NOMO-1 treated with dmso at 0.1 percent for 144 hours (cell line): ENCODE measurements around the gene DUOX1.

Experiments used
- DNase-seq: peaks from one replicate; lab custom pipeline; 2025; ENCODE audit not compliant: unreplicated experiment; lab: John Stamatoyannopoulos, UW

DUOX1 gene

DNA sequence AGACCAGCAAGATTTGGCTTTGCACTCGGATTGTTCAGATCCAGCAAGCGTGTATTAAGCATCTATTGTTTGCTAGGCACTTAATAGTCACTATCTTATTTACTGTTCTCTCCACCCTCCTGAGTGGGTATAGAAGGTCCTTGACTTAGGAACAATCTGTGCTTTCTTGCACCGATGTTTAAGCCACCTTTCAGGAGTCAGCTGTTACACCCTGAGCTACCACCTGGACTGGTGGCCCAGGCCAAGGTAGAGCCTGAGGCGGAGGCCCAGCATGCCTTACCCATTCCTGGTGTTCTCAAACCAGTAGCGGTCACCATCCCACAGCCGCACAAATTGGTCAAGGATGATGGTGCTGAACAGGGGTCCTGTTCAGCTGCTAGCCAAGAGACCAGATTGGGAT lies 10.0 kb downstream of the DUOX1 start:
- no peak for DNase-seq

DNA sequence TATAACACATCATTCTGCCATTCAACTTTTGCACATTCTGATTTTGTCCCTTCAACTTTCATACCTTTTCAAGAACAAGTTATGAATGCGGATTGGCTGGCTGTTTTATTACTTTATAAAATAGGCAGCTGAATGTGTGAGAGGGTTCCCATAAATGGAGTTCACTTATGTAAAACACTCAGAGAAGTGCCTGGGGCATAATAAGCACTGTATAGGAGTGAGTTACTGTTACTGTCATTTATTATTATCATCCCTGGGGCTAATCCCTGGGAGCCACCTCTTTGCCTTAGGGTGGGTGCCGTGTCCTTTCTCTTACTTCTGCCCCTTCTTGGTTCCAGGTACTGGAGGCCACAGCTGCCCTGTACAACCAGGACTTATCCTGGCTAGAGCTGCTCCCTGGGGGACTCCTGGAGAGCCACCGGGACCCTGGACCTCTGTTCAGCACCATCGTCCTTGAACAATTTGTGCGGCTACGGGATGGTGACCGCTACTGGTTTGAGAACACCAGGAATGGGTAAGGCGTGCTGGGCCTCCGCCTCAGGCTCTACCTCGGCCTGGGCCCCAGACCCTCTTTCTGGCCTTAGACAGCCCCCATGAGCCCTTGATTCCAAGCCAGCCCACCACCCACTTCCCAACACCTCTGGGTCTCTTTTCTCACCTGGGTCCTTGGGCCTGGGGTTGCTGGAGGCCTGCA lies 10.9 kb downstream of the DUOX1 start:
- no peak for DNase-seq

DNA sequence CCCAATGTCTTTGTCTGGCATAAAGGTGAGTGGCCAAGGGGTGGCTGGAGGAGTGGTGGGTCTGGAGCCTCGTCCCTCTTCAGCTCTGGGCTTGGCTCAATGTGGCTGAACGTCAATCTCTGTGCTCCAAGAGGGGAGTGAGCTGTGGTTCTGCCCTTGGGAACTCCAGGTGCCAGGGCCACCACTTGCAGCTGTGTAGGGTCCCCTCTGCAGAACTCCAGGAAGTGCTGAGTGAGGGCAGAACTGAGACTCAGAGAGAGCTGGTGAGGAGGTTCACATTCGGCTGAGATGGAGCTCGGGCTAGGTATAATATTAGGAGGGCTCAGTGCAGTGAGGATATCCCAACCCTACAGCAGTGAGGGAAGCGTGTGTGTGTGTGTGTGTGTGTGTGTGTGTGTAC lies 11.6 kb downstream of the DUOX1 start:
- no peak for DNase-seq

DNA sequence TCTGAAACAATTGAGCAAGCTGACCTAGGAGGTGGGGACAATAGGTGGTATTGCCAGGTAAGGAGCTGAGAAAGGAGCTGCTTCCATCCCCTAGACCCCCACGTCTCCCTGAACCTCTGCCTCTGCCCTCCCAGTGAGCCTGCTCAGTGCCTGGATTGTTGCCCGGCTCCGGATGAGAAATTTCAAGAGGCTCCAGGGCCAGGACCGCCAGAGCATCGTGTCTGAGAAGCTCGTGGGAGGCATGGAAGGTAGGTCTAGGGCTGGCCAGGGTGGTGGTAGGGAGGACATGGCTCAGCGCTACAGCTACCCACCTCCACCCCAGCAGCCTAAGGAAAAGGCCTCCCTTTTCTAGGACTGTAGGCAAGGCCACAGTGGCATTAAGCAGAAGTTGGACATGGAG lies 13.3 kb downstream of the DUOX1 start:
- DNase-seq, result no peak

DNA sequence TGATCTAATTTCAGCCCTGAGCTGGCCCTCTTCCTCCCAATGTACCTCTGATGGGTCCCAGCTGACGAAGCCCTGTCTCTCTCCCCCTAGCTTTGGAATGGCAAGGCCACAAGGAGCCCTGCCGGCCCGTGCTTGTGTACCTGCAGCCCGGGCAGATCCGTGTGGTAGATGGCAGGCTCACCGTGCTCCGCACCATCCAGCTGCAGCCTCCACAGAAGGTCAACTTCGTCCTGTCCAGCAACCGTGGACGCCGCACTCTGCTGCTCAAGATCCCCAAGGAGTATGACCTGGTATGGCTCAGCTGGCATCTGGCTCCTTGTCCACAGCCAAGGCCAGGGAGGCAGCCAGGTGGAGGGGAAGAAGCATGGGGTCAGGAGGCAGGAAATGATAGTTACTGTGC lies 14.2 kb downstream of the DUOX1 start:
- DNase-seq, result no peak

DNA sequence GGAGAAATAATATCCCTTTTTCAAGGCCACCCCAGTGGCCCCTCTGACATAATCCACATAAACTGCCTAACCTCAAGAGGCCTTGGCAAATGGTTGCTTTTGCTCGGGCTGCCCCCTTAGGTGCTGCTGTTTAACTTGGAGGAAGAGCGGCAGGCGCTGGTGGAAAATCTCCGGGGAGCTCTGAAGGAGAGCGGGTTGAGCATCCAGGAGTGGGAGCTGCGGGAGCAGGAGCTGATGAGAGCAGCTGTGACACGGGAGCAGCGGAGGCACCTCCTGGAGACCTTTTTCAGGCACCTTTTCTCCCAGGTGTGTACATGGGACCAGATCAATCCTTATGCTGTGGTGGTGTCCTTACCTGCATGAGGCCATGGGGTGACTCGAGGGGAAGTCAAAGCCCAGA lies 15.0 kb downstream of the DUOX1 start:
- no peak for DNase-seq

DNA sequence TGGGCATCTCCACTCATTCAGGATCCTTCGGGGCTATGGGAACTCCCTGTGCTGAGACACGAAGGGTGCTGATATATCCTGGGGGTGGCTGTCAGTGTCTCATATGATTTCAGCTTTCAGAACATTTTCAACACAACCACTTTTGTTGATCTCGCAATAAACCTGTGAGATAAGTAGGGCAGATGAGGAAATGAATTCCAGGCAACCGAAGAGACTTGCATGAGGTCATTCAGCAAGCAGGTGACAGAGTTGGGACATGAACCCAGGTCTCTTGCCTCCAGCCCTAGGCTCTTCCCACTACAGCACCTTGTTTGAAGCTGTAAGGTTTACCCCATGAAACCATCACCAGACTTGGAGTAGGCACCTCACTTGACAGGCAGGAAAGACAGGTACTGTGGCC lies 16.6 kb downstream of the DUOX1 start:
- DNase-seq, result no peak

DNA sequence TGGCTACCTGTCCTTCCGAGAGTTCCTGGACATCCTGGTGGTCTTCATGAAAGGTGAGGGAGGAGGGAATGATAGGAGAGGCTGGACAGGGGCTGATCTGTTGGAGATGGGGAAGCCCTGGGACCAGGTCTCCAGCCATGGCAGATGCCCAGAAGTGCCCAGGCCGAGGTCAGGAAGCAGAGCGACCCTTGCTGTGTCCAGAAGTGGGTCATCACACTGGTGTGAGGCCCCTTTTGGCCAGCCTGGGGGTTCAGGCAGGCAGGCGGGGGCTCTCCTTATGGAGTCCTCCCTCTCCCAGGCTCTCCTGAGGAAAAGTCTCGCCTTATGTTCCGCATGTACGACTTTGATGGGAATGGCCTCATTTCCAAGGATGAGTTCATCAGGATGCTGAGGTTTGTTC lies 17.8 kb downstream of the DUOX1 start:
- no peak for DNase-seq

DNA sequence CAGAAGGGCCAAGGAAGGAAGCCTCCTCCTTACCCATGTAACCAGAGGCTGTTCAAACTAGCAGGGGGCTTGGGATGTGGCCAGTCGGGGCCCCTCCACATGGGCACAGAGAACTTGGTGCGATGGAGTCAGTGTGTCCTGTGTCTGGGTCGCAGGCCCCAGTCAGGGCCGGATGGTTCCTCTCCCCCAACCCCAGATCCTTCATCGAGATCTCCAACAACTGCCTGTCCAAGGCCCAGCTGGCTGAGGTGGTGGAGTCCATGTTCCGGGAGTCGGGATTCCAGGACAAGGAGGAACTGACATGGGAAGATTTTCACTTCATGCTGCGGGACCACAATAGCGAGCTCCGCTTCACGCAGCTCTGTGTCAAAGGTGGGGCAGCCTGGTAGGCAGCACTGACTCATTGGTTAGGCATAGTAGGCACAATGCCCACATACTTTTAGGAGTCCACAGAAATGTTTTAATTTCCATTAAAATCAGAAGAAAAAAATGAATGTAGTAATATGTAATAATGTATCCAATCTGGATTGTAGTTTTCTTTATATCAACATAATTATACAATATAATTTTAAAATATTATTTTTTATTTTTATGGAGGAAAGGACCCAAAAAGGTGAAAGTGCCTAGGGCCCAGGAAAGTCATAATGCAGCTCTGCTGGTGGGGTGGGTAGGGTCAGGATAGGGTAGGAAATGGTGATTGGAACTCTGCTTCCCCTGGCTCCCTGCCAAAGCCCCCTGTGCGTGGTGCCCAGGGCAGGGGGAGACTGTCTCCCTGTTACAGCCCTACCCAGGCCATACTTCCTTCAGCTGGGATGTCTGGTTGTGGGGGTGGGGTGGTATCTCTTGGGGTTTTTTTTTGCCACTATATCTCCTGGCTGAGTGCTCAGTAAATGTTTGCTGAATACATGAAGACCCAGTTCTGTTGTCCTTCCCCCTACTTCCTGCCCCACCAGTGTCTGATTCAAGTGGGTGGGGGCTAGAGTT lies 18.6 kb downstream of the DUOX1 start:
- no peak for DNase-seq

DNA sequence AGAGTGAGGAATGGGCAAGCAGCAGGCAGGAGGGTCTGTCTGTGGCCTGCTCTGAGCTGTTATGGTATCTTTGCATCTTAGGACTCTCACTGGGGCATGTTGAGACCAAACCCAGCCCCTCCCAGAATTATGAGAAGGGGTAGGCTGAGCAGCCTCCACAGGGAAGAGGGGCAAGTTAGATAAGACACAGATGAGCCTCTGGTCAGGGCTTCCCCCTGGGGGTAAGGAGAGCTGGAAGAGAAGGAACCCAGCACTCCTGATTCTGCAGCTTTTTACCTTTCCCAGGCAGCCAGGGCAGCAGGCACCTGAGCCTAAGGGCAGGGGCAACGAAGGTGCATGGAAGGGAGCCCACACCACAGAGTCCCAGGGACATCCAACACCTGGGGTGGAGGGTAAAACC lies 19.3 kb downstream of the DUOX1 start:
- DNase-seq, result no peak

DNA sequence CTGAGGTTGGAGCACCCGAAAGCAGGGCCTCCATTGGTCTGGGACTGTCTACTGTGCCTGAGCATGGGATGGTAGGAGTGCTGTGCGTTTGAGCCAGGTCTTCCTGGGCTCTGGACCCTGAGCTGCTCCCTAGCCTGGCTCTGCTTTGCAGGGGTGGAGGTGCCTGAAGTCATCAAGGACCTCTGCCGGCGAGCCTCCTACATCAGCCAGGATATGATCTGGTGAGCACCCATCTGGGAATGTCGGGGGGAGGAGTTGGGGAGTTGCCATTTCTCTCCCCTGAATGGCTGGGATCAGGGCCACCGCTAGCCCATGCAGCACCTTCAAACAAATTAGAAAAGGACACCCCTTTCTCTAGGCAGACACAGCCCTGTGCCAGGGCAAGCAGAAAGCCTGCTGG lies 20.7 kb downstream of the DUOX1 start:
- no peak for DNase-seq

DNA sequence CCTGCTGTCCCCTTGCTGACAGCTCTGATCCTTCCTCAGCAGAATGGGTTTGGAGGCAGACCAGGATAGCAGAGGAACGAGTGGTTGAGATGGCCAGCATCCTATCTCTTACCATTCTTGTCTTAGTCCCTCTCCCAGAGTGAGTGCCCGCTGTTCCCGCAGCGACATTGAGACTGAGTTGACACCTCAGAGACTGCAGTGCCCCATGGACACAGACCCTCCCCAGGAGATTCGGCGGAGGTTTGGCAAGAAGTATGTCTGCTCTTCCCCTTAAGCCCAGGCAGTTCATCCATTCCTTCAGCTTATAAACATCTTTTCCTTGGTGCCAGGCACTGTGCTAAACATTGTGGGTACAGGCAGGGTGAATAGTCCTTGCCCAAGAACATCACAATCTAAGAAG lies 21.2 kb downstream of the DUOX1 start:
- no peak for DNase-seq

DNA sequence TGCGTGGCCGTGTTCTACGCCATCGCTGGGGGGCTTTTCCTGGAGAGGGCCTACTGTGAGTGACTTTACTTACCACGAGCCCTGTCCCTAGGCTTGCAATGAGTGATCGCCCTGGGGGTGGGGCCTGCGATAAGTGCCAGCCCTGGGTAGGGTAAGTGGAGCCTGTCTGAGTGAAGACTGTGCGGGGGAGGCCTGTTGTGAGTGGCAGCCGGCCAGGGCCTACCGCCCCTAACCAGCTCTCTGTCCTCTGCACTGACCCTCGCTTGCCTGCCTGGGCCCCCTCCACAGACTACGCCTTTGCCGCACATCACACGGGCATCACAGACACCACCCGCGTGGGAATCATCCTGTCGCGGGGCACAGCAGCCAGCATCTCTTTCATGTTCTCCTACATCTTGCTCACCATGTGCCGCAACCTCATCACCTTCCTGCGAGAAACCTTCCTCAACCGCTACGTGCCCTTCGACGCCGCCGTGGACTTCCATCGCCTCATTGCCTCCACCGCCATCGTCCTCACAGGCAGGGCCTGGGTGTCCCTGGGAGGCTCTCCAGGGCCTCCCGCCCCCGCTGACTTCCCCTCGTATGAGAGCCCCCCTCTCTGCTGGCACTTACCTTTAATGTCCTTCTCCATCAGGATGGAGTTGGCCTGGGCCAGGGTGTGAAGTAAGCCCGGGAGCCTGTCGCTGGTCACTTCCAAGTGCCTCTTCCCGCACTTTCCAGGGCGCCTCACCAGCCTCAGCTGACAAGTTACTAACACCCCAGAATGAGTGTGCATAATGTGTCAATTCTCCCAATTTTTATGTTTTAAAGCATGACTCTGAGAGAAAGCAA lies 22.4 kb downstream of the DUOX1 start:
- no peak for DNase-seq

DNA sequence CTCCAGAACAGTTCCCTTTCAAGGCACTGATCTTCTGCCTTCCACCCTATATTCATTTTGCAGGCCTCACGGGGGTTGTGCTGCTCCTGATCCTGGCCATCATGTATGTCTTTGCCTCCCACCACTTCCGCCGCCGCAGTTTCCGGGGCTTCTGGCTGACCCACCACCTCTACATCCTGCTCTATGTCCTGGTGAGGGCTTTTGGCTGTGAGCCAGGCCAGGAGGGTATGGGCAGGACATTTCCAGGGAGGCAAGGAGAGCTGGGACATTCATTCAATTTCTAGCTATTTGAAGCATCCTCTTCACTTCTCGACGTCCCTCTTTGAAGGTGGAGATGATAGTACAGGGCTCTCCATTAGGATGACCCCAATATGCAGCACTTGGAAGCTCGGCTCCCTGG lies 25.9 kb downstream of the DUOX1 start:
- no peak for DNase-seq

DNA sequence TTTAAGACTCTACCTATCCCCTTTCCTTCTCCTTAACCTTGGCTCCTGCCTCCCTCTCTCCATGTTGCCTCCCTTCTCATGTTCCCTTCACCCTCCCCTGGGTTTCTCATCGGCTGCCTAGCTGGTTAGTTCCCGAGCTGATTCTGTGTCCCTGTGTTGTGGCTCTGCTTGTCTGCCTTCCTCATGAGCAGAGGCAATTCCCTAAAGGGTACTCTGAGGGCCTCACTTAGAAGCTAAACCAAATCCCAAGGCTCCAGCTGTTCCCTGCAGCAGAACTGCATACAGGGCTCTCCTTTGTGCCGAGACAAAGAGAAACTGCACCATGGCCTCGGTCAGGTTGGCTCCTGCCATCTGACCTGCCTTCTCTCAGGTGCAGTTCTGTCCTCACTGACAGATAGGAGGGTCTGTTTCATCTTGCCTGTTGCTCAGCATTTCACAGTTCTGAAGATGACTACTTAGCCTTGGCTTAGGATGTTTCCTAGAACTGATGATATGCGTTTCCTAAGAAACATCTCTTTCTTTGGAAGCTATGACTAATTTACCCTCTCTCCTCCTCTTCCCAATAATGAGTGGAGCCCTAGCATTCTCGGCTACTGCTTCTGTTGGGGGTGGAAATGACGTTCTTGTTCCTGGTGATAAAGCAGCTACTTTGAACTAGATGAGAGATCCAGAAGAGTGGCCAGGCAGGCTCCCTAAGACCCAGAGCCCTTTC lies 27.1 kb downstream of the DUOX1 start:
- no peak for DNase-seq

DNA sequence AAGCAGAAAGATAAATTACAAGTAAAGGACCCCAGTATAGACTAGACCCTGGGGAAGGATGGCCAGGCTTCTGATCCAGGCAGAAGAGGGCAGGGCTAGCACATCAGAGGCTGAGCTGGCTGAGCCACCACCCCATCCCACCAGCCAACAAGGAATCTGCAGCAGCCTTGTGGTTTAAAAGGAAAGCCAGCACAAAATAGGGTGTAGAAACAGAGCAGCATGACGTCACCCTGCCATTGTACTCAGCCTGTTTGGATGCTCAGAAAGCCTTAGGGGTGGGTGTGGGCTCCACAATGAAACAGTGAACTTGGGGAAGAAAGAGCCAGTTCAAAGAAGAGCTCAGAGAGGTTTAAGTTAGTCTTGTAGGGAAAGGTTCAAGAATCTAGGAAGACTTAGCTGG lies 28.2 kb downstream of the DUOX1 start:
- no peak for DNase-seq

DNA sequence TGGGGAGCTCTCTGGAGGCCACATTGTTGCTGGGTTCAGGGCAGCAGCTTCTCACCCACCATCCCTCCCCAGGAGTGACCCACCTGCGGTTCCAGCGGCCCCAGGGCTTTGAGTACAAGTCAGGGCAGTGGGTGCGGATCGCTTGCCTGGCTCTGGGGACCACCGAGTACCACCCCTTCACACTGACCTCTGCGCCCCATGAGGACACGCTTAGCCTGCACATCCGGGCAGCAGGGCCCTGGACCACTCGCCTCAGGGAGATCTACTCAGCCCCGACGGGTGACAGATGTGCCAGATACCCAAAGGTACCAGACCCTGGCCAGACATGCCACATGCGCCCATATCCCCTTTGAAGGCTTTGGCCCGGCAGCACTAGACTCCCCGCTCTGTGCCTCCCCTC lies 31.9 kb downstream of the DUOX1 start:
- DNase-seq, result no peak

DNA sequence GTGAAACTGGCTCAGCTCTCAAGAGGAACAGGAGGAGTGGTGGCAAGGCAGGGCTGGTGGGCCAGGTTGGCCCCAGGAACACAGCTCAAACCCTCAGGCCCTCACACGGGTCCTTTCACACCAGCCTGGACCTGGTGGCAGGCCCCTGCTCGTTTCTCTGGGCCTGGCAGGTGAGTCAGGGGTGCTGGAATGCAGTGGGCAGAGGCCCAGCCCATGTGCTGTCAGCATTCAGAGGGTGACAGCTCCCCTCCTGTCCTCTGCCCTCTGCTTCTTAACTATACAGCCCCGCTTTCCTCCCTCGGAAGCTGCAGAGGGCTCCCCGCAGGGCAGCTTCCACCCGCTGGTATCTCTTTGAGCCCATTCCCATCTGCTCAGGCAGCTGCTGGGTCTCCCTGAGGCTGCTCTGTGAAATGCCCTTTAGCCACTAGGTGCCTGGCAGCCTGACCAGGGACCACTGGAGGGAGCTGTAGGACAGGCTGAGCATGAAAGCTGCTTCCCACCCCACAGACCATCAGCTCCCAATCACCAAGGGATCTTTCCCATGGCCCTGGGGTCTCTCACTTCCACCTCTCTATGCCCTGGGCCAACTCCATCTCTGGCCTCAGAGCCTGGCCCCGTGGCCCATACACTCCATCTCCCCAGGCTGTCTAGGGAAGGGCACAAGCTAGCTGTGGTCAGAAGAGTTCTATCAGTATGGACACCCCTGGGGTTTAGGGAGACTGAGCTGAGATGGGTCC lies 33.1 kb downstream of the DUOX1 start:
- DNase-seq, result peak; percentile 42

DNA sequence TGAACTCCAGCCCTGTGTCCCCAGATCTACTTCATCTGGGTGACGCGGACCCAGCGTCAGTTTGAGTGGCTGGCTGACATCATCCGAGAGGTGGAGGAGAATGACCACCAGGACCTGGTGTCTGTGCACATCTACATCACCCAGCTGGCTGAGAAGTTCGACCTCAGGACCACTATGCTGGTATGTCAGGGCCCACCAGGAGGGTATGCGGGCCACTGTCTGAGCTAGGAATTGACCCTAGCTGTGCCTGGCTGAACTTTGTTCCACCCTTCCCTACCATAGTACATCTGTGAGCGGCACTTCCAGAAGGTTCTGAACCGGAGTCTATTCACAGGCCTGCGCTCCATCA lies 33.7 kb downstream of the DUOX1 start:
- no peak for DNase-seq

DNA sequence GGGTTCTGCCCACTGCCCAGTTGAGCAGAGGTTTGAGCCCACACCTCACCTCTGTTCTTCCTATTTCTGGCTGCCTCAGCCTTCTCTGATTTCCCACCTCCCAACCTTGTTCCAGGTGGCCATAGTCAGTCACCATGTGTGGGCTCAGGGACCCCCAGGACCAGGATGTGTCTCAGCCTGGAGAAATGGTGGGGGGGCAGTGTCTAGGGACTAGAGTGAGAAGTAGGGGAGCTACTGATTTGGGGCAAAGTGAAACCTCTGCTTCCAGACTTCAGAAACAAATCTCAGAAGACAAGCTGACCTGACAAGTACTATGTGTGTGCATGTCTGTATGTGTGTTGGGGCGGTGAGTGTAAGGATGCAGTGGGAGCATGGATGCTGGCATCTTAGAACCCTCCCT lies 35.1 kb downstream of the DUOX1 start:
- DNase-seq, result no peak
